SK-N-SH (cell line): Measurements from ENCODE around the gene TSC2. TPM values are rescaled to one million over a fixed set of nuclear protein-coding genes. Genes with fewer than 3 reads are reported as not detected.

ENCODE experiments used
- CTCF ChIA-PET: fragments of 300-600, 350-600 bp; formaldehyde crosslinking; extraction: SDS; loops from one replicate; lab custom pipeline; 2021; lab: Yijun Ruan, JAX
- POLR2A ChIA-PET: fragments of 350-600 bp; sonication (Branson Sonifier 250); formaldehyde crosslinking; extraction: SDS; loops from one replicate; lab custom pipeline; 2020; ENCODE audit warnings: antibody characterized with exemption, inconsistent platforms; lab: Yijun Ruan, JAX
- DNase-seq: peaks from one replicate; pipeline ENCODE4 v3.0.0; 2012
- H2AFZ ChIP-seq: fragments of 200-600 bp; sonication (generic); 2 replicates; pipeline ENCODE4 v1.8.1; 2016; ENCODE audit warnings: antibody characterized with exemption, mild to moderate bottlenecking, low read depth
- H3F3A ChIP-seq: fragments of 200-600 bp; sonication (generic); replicated peaks from 2 replicates; pipeline ENCODE3; 2016; ENCODE audit warnings: antibody characterized with exemption, mild to moderate bottlenecking; ENCODE audit not compliant: insufficient read depth
- H3K27ac ChIP-seq, 2 experiments: fragments of 200-500 bp in 1 of 2; fragments of 200-600 bp in 1 of 2; sonication (Bioruptor generic) in 1 of 2; sonication (generic), shearing (Covaris generic) in 1 of 2; 2 replicates each; pipeline versions ENCODE4 v1.5.1 to v1.6.1; 2014 to 2016; ENCODE audit warnings: low read depth in 2 of 2, inconsistent platforms in 1 of 2, low read length in 1 of 2, mild to moderate bottlenecking in 1 of 2, mixed read lengths in 1 of 2
- H3K27me3 ChIP-seq: fragments of 200-600 bp; sonication (generic), shearing (Covaris generic); 2 replicates; pipeline ENCODE4 v1.6.1; 2016; ENCODE audit warnings: mixed run types; ENCODE audit not compliant: insufficient read depth
- H3K36me3 ChIP-seq, 2 experiments: fragments of 200-500 bp in 1 of 2; fragments of 200-600 bp in 1 of 2; sonication (Bioruptor generic) in 1 of 2; sonication (generic) in 1 of 2; replicated peaks in 1 of 2; 2 replicates each; pipeline versions ENCODE3 to v1.5.1; 2014 to 2016; ENCODE audit warnings: low read length in 1 of 2, mild to moderate bottlenecking in 1 of 2; ENCODE audit not compliant: insufficient read depth in 2 of 2, control insufficient read depth in 1 of 2
- H3K4me1 ChIP-seq, 2 experiments: fragments of 200-500 bp in 1 of 2; fragments of 200-600 bp in 1 of 2; sonication (Bioruptor generic) in 1 of 2; sonication (generic), shearing (Covaris generic) in 1 of 2; 2 replicates each; pipeline versions ENCODE4 v1.5.1 to v1.6.1; 2014 to 2016; ENCODE audit warnings: low read depth in 1 of 2, low read length in 1 of 2, mixed run types in 1 of 2; ENCODE audit not compliant: insufficient read depth in 2 of 2, control insufficient read depth in 1 of 2
- H3K4me2 ChIP-seq: fragments of 200-600 bp; sonication (generic), shearing (Covaris generic); 2 replicates; pipeline ENCODE4 v1.6.1; 2017; ENCODE audit warnings: mixed run types
- H3K4me3 ChIP-seq, 2 experiments: fragments of 200-500 bp in 1 of 2; fragments of 200-600 bp in 1 of 2; sonication (Bioruptor generic) in 1 of 2; sonication (generic), shearing (Covaris generic) in 1 of 2; 2 replicates each; pipeline versions ENCODE4 v1.5.1 to v1.8.1; 2014 to 2016; ENCODE audit warnings: low read depth in 2 of 2, inconsistent platforms in 1 of 2, low read length in 1 of 2, mild to moderate bottlenecking in 1 of 2, mixed read lengths in 1 of 2, moderate library complexity in 1 of 2
- H3K79me2 ChIP-seq: fragments of 200-600 bp; sonication (generic); 2 replicates; pipeline ENCODE4 v1.8.1; 2017; ENCODE audit warnings: mild to moderate bottlenecking; ENCODE audit not compliant: insufficient read depth
- H3K9ac ChIP-seq: fragments of 200-600 bp; sonication (generic); 2 replicates; pipeline ENCODE4 v1.6.1; 2017; ENCODE audit warnings: mixed run types
- H3K9me2 ChIP-seq: fragments of 200-600 bp; sonication (generic); 2 replicates; pipeline ENCODE4 v1.6.1; 2017; ENCODE audit warnings: mixed run types
- H3K9me3 ChIP-seq: fragments of 200-600 bp; sonication (generic); 2 replicates; pipeline ENCODE4 v1.6.1; 2017; ENCODE audit warnings: mixed run types, mild to moderate bottlenecking, moderate library complexity
- H4K20me1 ChIP-seq: fragments of 200-600 bp; sonication (generic); 2 replicates; pipeline ENCODE4 v1.6.1; 2017; ENCODE audit warnings: mild to moderate bottlenecking, mixed run types; ENCODE audit not compliant: insufficient read depth
- ELF1 ChIP-seq: IDR thresholded peaks from 2 replicates; pipeline ENCODE4 v1.4.0; 2012
- EP300 ChIP-seq, 2 experiments: IDR thresholded peaks; 2 replicates each; pipeline versions ENCODE4 v1.4.0 to v1.6.1; 2012; ENCODE audit warnings: borderline replicate concordance in 1 of 2, low read depth in 1 of 2, low read length in 1 of 2
- EZH2phosphoT487 ChIP-seq: fragments of 200-600 bp; sonication (generic); IDR thresholded peaks from 2 replicates; pipeline ENCODE4 v1.6.1; 2017; ENCODE audit warnings: low read depth, mixed run types, mild to moderate bottlenecking, antibody characterized with exemption, moderate library complexity, borderline replicate concordance
- FOXJ3 ChIP-seq: sonication (generic); formaldehyde crosslinking; IDR thresholded peaks from 2 replicates; pipeline ENCODE4 v1.5.1; 2020; ENCODE audit warnings: mild to moderate bottlenecking, missing genetic modification reagents
- GATA2 ChIP-seq: sonication (generic); formaldehyde crosslinking; IDR thresholded peaks from 2 replicates; pipeline ENCODE4 v1.5.0; 2020; ENCODE audit warnings: mild to moderate bottlenecking, missing genetic modification reagents
- MEF2A ChIP-seq: IDR thresholded peaks from 2 replicates; pipeline ENCODE4 v1.4.0; 2012; ENCODE audit warnings: low read depth, borderline replicate concordance
- NFIC ChIP-seq: IDR thresholded peaks from 2 replicates; pipeline ENCODE4 v1.4.0; 2012; ENCODE audit warnings: borderline replicate concordance
- RAD21 ChIP-seq: IDR thresholded peaks from 2 replicates; pipeline ENCODE4 v1.6.1; 2012; ENCODE audit warnings: mild to moderate bottlenecking, low read length
- RFX5 ChIP-seq: IDR thresholded peaks from 2 replicates; pipeline ENCODE4 v1.6.1; 2012; ENCODE audit warnings: mild to moderate bottlenecking, improper control_type of control experiment, low read length
- SIN3A ChIP-seq: IDR thresholded peaks from 2 replicates; pipeline ENCODE4 v1.6.1; 2012; ENCODE audit warnings: low read depth, mild to moderate bottlenecking, low read length, moderate library complexity, borderline replicate concordance
- SMC3 ChIP-seq: IDR thresholded peaks from 2 replicates; pipeline ENCODE4 v1.6.1; 2012; ENCODE audit warnings: low read depth, low read length, improper control_type of control experiment
- TAF1 ChIP-seq: IDR thresholded peaks from 2 replicates; pipeline ENCODE4 v1.6.1; 2012; ENCODE audit warnings: low read depth, mild to moderate bottlenecking, low read length, moderate library complexity, borderline replicate concordance
- TCF12 ChIP-seq: IDR thresholded peaks from 2 replicates; pipeline ENCODE4 v1.4.0; 2012
- TEAD4 ChIP-seq: IDR thresholded peaks from 2 replicates; pipeline ENCODE4 v1.4.0; 2012; ENCODE audit warnings: mild to moderate bottlenecking, borderline replicate concordance; ENCODE audit not compliant: insufficient read depth
- YY1 ChIP-seq: IDR thresholded peaks from 2 replicates; pipeline ENCODE4 v1.4.0; 2012; ENCODE audit warnings: low read depth, mild to moderate bottlenecking
- WGBS: methylation state at CpG from one replicate; pipeline ENCODE4 v1.1.6; 2017; ENCODE audit warnings: low lambda C conversion rate; 5-methylcytosine and 5-hydroxymethylcytosine counted together
- polyA plus RNA-seq, 3 experiments: library from polyadenylated mRNA; depleted of rRNA; stranded (reverse); fragments of >200 nt; gene quantifications; 2 replicates each; pipeline ENCODE4 v1.2.3, GENCODE V29; 2012
- TF ChIP-seq, protein P1 (sequence below): IDR thresholded peaks from 2 replicates; pipeline ENCODE4 v1.4.0; 2012; ENCODE audit warnings: low read depth, borderline replicate concordance
- TF ChIP-seq, protein P2 (sequence below): IDR thresholded peaks from 2 replicates; pipeline ENCODE4 v1.6.1; 2012; ENCODE audit warnings: mild to moderate bottlenecking, low read depth, low read length, moderate library complexity
- TF ChIP-seq, protein P3 (sequence below): fragments of 200-600 bp; sonication (generic); IDR thresholded peaks from 2 replicates; pipeline ENCODE4 v1.6.1; 2017; ENCODE audit warnings: antibody characterized with exemption, mild to moderate bottlenecking, moderate library complexity
- TF ChIP-seq, protein P4 (sequence below): IDR thresholded peaks from 2 replicates; pipeline ENCODE4; 2012

Gene TSC2
- polyA plus RNA-seq, 1 of the 3 experiments (the other 2 are of a cell fraction) = 96.1 TPM

DNA sequence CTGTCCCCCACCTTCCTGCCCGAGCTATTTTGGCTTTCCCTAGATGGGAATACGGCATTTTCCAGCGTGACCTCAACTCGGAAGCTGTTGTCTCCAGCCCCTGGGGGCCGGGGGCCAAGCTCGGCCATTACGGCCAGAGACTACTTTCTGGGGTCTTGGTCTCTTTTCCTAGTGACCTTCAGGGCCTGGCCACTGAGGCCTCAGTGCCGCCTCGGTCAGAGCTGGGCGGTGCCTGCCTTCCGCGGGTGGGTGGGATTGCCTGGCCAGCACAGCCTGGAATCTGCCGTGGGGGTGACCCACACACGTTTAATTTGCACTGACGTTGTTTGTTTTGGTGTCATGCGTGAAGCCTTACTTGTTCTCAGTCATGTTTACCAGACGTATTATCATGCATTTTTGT is 29.2 kb downstream of the TSC2 start (continued):
- no peak for TF ChIP-seq SIN3A
- TF ChIP-seq YY1 = no peak
- no peak for TF ChIP-seq MEF2A
- TF ChIP-seq, protein P1, sequence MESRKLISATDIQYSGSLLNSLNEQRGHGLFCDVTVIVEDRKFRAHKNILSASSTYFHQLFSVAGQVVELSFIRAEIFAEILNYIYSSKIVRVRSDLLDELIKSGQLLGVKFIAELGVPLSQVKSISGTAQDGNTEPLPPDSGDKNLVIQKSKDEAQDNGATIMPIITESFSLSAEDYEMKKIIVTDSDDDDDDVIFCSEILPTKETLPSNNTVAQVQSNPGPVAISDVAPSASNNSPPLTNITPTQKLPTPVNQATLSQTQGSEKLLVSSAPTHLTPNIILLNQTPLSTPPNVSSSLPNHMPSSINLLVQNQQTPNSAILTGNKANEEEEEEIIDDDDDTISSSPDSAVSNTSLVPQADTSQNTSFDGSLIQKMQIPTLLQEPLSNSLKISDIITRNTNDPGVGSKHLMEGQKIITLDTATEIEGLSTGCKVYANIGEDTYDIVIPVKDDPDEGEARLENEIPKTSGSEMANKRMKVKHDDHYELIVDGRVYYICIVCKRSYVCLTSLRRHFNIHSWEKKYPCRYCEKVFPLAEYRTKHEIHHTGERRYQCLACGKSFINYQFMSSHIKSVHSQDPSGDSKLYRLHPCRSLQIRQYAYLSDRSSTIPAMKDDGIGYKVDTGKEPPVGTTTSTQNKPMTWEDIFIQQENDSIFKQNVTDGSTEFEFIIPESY = no peak
- TF ChIP-seq, all 33 proteins: peak for 0

DNA sequence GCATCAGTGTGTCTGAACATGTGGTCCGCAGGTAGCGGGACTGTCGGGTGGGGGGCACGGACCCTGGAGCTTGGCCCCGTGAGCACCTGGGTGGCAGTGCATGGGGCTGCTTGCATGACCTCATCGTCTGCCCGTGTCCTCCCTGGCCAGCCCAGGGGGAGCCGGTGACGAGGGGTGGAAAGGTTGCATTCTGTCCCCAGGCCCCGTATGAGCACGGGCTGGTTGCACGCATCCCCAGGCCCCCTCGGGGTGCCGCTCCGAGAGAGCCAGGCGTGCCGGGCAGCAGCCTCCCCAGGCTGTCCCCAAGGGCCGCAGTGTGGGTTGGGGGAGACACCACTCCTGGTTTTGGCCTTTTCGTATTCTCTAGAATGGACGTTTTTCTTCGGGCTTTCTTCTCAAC is 29.9 kb downstream of the TSC2 start:
- Histone ChIP-seq H3K27me3 (no peaks in the 10 kb centered on the region), H3K4me2 (no peak overlapping the region), H3K4me1 (no peaks in the 10 kb centered on the region), H3K79me2 (no peaks in the 10 kb centered on the region), H3K36me3 (peaks cover 5 to 83% of the 10 kb centered on the region in 2 experiments), H3K9me3 (no peaks in the 10 kb centered on the region), H3K9ac (no peak overlapping the region), H3K4me3 (no peak overlapping the region), H3F3A (no peaks in the 10 kb centered on the region), H4K20me1 (no peaks in the 10 kb centered on the region), H2AFZ (no peak overlapping the region), H3K9me2 (no peaks in the 10 kb centered on the region), H3K27ac (no peak overlapping the region)
- no peak for TF ChIP-seq RAD21
- TF ChIP-seq, protein P2, sequence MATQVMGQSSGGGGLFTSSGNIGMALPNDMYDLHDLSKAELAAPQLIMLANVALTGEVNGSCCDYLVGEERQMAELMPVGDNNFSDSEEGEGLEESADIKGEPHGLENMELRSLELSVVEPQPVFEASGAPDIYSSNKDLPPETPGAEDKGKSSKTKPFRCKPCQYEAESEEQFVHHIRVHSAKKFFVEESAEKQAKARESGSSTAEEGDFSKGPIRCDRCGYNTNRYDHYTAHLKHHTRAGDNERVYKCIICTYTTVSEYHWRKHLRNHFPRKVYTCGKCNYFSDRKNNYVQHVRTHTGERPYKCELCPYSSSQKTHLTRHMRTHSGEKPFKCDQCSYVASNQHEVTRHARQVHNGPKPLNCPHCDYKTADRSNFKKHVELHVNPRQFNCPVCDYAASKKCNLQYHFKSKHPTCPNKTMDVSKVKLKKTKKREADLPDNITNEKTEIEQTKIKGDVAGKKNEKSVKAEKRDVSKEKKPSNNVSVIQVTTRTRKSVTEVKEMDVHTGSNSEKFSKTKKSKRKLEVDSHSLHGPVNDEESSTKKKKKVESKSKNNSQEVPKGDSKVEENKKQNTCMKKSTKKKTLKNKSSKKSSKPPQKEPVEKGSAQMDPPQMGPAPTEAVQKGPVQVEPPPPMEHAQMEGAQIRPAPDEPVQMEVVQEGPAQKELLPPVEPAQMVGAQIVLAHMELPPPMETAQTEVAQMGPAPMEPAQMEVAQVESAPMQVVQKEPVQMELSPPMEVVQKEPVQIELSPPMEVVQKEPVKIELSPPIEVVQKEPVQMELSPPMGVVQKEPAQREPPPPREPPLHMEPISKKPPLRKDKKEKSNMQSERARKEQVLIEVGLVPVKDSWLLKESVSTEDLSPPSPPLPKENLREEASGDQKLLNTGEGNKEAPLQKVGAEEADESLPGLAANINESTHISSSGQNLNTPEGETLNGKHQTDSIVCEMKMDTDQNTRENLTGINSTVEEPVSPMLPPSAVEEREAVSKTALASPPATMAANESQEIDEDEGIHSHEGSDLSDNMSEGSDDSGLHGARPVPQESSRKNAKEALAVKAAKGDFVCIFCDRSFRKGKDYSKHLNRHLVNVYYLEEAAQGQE = no peak
- no peak for TF ChIP-seq EP300 (IDR thresholded peaks at IDR 0.05; ENCODE audit: borderline replicate concordance in 1 of 2, low read depth in 1 of 2, low read length in 1 of 2)
- no peak for TF ChIP-seq TCF12
- TF ChIP-seq FOXJ3 (CRISPR knock-in tag) = no peak
- no peak for TF ChIP-seq EZH2phosphoT487
- TF ChIP-seq SMC3 = no peak
- no peak for TF ChIP-seq TEAD4
- TF ChIP-seq RFX5 = no peak
- no peak for TF ChIP-seq TAF1
- no peak for TF ChIP-seq ELF1
- TF ChIP-seq, protein P3, sequence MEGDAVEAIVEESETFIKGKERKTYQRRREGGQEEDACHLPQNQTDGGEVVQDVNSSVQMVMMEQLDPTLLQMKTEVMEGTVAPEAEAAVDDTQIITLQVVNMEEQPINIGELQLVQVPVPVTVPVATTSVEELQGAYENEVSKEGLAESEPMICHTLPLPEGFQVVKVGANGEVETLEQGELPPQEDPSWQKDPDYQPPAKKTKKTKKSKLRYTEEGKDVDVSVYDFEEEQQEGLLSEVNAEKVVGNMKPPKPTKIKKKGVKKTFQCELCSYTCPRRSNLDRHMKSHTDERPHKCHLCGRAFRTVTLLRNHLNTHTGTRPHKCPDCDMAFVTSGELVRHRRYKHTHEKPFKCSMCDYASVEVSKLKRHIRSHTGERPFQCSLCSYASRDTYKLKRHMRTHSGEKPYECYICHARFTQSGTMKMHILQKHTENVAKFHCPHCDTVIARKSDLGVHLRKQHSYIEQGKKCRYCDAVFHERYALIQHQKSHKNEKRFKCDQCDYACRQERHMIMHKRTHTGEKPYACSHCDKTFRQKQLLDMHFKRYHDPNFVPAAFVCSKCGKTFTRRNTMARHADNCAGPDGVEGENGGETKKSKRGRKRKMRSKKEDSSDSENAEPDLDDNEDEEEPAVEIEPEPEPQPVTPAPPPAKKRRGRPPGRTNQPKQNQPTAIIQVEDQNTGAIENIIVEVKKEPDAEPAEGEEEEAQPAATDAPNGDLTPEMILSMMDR = no peak
- no peak for TF ChIP-seq GATA2 (CRISPR knock-in tag)
- TF ChIP-seq, protein P1 = no peak
- no peak for TF ChIP-seq NFIC
- TF ChIP-seq, protein P4, sequence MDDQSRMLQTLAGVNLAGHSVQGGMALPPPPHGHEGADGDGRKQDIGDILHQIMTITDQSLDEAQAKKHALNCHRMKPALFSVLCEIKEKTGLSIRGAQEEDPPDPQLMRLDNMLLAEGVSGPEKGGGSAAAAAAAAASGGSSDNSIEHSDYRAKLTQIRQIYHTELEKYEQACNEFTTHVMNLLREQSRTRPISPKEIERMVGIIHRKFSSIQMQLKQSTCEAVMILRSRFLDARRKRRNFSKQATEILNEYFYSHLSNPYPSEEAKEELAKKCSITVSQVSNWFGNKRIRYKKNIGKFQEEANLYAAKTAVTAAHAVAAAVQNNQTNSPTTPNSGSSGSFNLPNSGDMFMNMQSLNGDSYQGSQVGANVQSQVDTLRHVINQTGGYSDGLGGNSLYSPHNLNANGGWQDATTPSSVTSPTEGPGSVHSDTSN = no peak
- TF ChIP-seq MEF2A = no peak
- no peak for TF ChIP-seq YY1
- POLR2A ChIA-PET = no interaction called here
- CTCF ChIA-PET = interaction anchor here (1.0 to 3.1 kb wide), 4 partner anchors 9 to 63 kb away, joined by 3 to 10 read pairs (median 5); no protein-coding TSS in a partner anchor
- DNase-seq = no peak
- WGBS = 95% methylated on average over 13 of the region's 21 CpGs
